ENCODE data around the gene SMARCA2. TPM values are rescaled to one million over a fixed set of nuclear protein-coding genes. Genes with fewer than 3 reads are reported as not detected.
A peak's percentile ranks its signal among the peaks of the same experiment; 100 is the strongest.

Gene SMARCA2
- total RNA-seq, 2 experiments from 2014 or later, result 87.8 to 89.9 TPM

- Mint-ChIP-seq H3K27ac (no peak overlapping the region), H3K4me3 (no peak overlapping the region), H3K4me1 (ENCODE audit: low read depth) (peaks cover 6% of the 10 kb centered on the region), H3K9me3 (no peaks in the 10 kb centered on the region), H3K27me3 (ENCODE audit: low read depth) (no peaks in the 10 kb centered on the region), H3K36me3 (ENCODE audit: low read depth) (peaks cover 27% of the 10 kb centered on the region)
- intact Hi-C loops (cut with micrococcal nuclease), result no loop called here
- no peak for DNase-seq
- CTCF ChIA-PET, result no interaction called here
Observed at GRCh38 chr9:2173861-2174260, 158.7 kb downstream of the SMARCA2 start.

- intact Hi-C loops (cut with micrococcal nuclease), result no loop called here
- no peak for DNase-seq
- H3K27ac Mint-ChIP-seq, result no peak overlapping the region
- H3K27me3 Mint-ChIP-seq (ENCODE audit: low read depth), result no peaks in the 10 kb centered on the region
- no peak overlapping the region for H3K4me3 Mint-ChIP-seq
- H3K9me3 Mint-ChIP-seq, result no peaks in the 10 kb centered on the region
- CTCF ChIA-PET, result no interaction called here
- peaks cover 22% of the 10 kb centered on the region for H3K36me3 Mint-ChIP-seq (ENCODE audit: low read depth)
- peaks cover 6% of the 10 kb centered on the region for H3K4me1 Mint-ChIP-seq (ENCODE audit: low read depth)
Observed at GRCh38 chr9:2174306-2174705, 159.2 kb downstream of the SMARCA2 start.

GRCh38 chr9:2174911-2175310 is 159.8 kb downstream of the SMARCA2 start:
- CTCF ChIA-PET, result no interaction called here
- intact Hi-C loops (cut with micrococcal nuclease), result no loop called here
- DNase-seq, result no peak
- Mint-ChIP-seq H3K27me3 (ENCODE audit: low read depth) (no peaks in the 10 kb centered on the region), H3K36me3 (ENCODE audit: low read depth) (peaks cover 21% of the 10 kb centered on the region), H3K27ac (no peak overlapping the region), H3K4me3 (no peak overlapping the region), H3K9me3 (no peaks in the 10 kb centered on the region), H3K4me1 (ENCODE audit: low read depth) (peaks cover 11% of the 10 kb centered on the region)

- Mint-ChIP-seq H3K27me3 (ENCODE audit: low read depth) (no peaks in the 10 kb centered on the region), H3K4me1 (ENCODE audit: low read depth) (peaks cover 12% of the 10 kb centered on the region), H3K36me3 (ENCODE audit: low read depth) (peaks cover 16% of the 10 kb centered on the region), H3K27ac (no peak overlapping the region), H3K9me3 (no peaks in the 10 kb centered on the region), H3K4me3 (no peak overlapping the region)
- intact Hi-C loops (cut with micrococcal nuclease), result no loop called here
- CTCF ChIA-PET, result interaction anchor here (0.6 kb wide), 2 partner anchors 72 to 245 kb away, joined by 3 read pairs; no protein-coding TSS in a partner anchor
- DNase-seq, result no peak
Observed at GRCh38 chr9:2177121-2177520, 162.0 kb downstream of the SMARCA2 start.

- Mint-ChIP-seq H3K9me3 (no peaks in the 10 kb centered on the region), H3K27me3 (ENCODE audit: low read depth) (no peaks in the 10 kb centered on the region), H3K4me3 (no peak overlapping the region), H3K4me1 (ENCODE audit: low read depth) (peaks cover 6% of the 10 kb centered on the region), H3K27ac (no peak overlapping the region), H3K36me3 (ENCODE audit: low read depth) (peaks cover 7% of the 10 kb centered on the region)
- CTCF ChIA-PET, result interaction anchor here (0.6 to 4.6 kb wide), 4 partner anchors 15 to 244 kb away, joined by 3 to 30 read pairs (median 4); no protein-coding TSS in a partner anchor
- intact Hi-C loops (cut with micrococcal nuclease), result loop anchor here (2.0 kb wide), 1 partner anchor 31 kb away; no protein-coding TSS in a partner anchor
- DNase-seq, result no peak
Observed at GRCh38 chr9:2178034-2178734, 163.0 kb downstream of the SMARCA2 start.

- Mint-ChIP-seq H3K27me3 (ENCODE audit: low read depth) (no peaks in the 10 kb centered on the region), H3K27ac (no peak overlapping the region)
- CTCF ChIA-PET, result interaction anchor here (0.7 to 4.6 kb wide), 5 partner anchors 16 to 483 kb away, joined by 3 to 30 read pairs (median 4); no protein-coding TSS in a partner anchor
Observed at GRCh38 chr9:2179567-2179966, 164.4 kb downstream of the SMARCA2 start.

GRCh38 chr9:2180154-2180553 is 165.0 kb downstream of the SMARCA2 start:
- DNase-seq, result no peak
- peaks cover 6% of the 10 kb centered on the region for H3K4me1 Mint-ChIP-seq (ENCODE audit: low read depth)
- no peak overlapping the region for H3K4me3 Mint-ChIP-seq
- no peak overlapping the region for H3K27ac Mint-ChIP-seq
- no peaks in the 10 kb centered on the region for H3K27me3 Mint-ChIP-seq (ENCODE audit: low read depth)
- H3K9me3 Mint-ChIP-seq, result no peaks in the 10 kb centered on the region
- peaks cover 13% of the 10 kb centered on the region for H3K36me3 Mint-ChIP-seq (ENCODE audit: low read depth)
- CTCF ChIA-PET, result interaction anchor here (1.4 to 4.6 kb wide), 4 partner anchors 21 to 53 kb away, joined by 3 to 30 read pairs (median 7); no protein-coding TSS in a partner anchor
- intact Hi-C loops (cut with micrococcal nuclease), result loop anchor here (5.0 to 10.0 kb wide), 2 partner anchors 93 to 445 kb away; partner anchors contain the start of gene VLDLR

More at GRCh38 chr9:2179567-2179966, 164.4 kb downstream of the SMARCA2 start:
- Mint-ChIP-seq H3K36me3 (ENCODE audit: low read depth) (peaks cover 12% of the 10 kb centered on the region), H3K4me1 (ENCODE audit: low read depth) (peaks cover 6% of the 10 kb centered on the region), H3K9me3 (no peaks in the 10 kb centered on the region), H3K4me3 (no peak overlapping the region)
- DNase-seq, result no peak
- intact Hi-C loops (cut with micrococcal nuclease), result loop anchor here (1.0 to 2.0 kb wide), 2 partner anchors 33 to 47 kb away; no protein-coding TSS in a partner anchor

- H3K36me3 Mint-ChIP-seq (ENCODE audit: low read depth), result peaks cover 13% of the 10 kb centered on the region
- no peak for DNase-seq
- CTCF ChIA-PET, result interaction anchor here (0.6 to 4.6 kb wide), 10 partner anchors 9 to 239 kb away, joined by 3 to 30 read pairs (median 5); no protein-coding TSS in a partner anchor
- intact Hi-C loops (cut with micrococcal nuclease), result loop anchor here (5.0 to 10.0 kb wide), 2 partner anchors 93 to 444 kb away; partner anchors contain the start of gene VLDLR
- no peak overlapping the region for H3K27ac Mint-ChIP-seq
- peaks cover 6% of the 10 kb centered on the region for H3K4me1 Mint-ChIP-seq (ENCODE audit: low read depth)
- no peaks in the 10 kb centered on the region for H3K27me3 Mint-ChIP-seq (ENCODE audit: low read depth)
- no peaks in the 10 kb centered on the region for H3K9me3 Mint-ChIP-seq
- H3K4me3 Mint-ChIP-seq, result no peak overlapping the region
Observed at GRCh38 chr9:2180704-2181103, 165.6 kb downstream of the SMARCA2 start.

- Mint-ChIP-seq H3K27ac (no peak overlapping the region), H3K4me1 (ENCODE audit: low read depth) (peaks cover 6% of the 10 kb centered on the region), H3K36me3 (ENCODE audit: low read depth) (peaks cover 19% of the 10 kb centered on the region), H3K4me3 (no peak overlapping the region), H3K9me3 (no peaks in the 10 kb centered on the region), H3K27me3 (ENCODE audit: low read depth) (no peaks in the 10 kb centered on the region)
- DNase-seq, result peak; percentile 37
- CTCF ChIA-PET, result interaction anchor here (0.8 to 4.6 kb wide), 9 partner anchors 8 to 76 kb away, joined by 3 to 30 read pairs (median 4); no protein-coding TSS in a partner anchor
- intact Hi-C loops (cut with micrococcal nuclease), result loop anchor here (5.0 to 10.0 kb wide), 2 partner anchors 94 to 443 kb away; partner anchors contain the start of gene VLDLR
Observed at GRCh38 chr9:2181792-2182191, 166.6 kb downstream of the SMARCA2 start.

GRCh38 chr9:2190939-2191608 is 175.9 kb downstream of the SMARCA2 start:
- Mint-ChIP-seq H3K27ac (no peak overlapping the region), H3K4me1 (ENCODE audit: low read depth) (peaks cover 12% of the 10 kb centered on the region), H3K36me3 (ENCODE audit: low read depth) (peaks cover 59% of the 10 kb centered on the region), H3K27me3 (ENCODE audit: low read depth) (no peaks in the 10 kb centered on the region), H3K4me3 (no peak overlapping the region), H3K9me3 (no peaks in the 10 kb centered on the region)
- intact Hi-C loops (cut with micrococcal nuclease), result no loop called here
- CTCF ChIA-PET, result interaction anchor here (1.7 kb wide), 1 partner anchor 10 kb away, joined by 6 read pairs; no protein-coding TSS in a partner anchor
- DNase-seq, result no peak

- intact Hi-C loops (cut with micrococcal nuclease), result no loop called here
- H3K9me3 Mint-ChIP-seq, result no peaks in the 10 kb centered on the region
- no peak overlapping the region for H3K27ac Mint-ChIP-seq
- no peak overlapping the region for H3K4me3 Mint-ChIP-seq
- DNase-seq, result no peak
- peaks cover 12% of the 10 kb centered on the region for H3K4me1 Mint-ChIP-seq (ENCODE audit: low read depth)
- peaks cover 62% of the 10 kb centered on the region for H3K36me3 Mint-ChIP-seq (ENCODE audit: low read depth)
- CTCF ChIA-PET, result interaction anchor here (1.7 kb wide), 1 partner anchor 10 kb away, joined by 6 read pairs; no protein-coding TSS in a partner anchor
- H3K27me3 Mint-ChIP-seq (ENCODE audit: low read depth), result no peaks in the 10 kb centered on the region
Observed at GRCh38 chr9:2191609-2191972, 176.4 kb downstream of the SMARCA2 start.

GRCh38 chr9:2192356-2192979 is 177.3 kb downstream of the SMARCA2 start:
- Mint-ChIP-seq H3K4me3 (no peak overlapping the region), H3K27ac (no peak overlapping the region), H3K36me3 (ENCODE audit: low read depth) (peaks cover 60% of the 10 kb centered on the region), H3K4me1 (ENCODE audit: low read depth) (peaks cover 12% of the 10 kb centered on the region), H3K27me3 (ENCODE audit: low read depth) (no peaks in the 10 kb centered on the region), H3K9me3 (no peaks in the 10 kb centered on the region)
- CTCF ChIA-PET, result interaction anchor here (1.0 to 1.7 kb wide), 3 partner anchors 11 to 1303 kb away, joined by 3 to 6 read pairs (median 3); no protein-coding TSS in a partner anchor
- DNase-seq, result no peak
- intact Hi-C loops (cut with micrococcal nuclease), result no loop called here
